Measurements from ENCODE around the gene STON1. TPM values are rescaled to one million over a fixed set of nuclear protein-coding genes. Genes with fewer than 3 reads are reported as not detected.

The STON1 gene
- total RNA-seq, 2 donors from 2014 or later = 15.0 to 19.5 TPM

DNA sequence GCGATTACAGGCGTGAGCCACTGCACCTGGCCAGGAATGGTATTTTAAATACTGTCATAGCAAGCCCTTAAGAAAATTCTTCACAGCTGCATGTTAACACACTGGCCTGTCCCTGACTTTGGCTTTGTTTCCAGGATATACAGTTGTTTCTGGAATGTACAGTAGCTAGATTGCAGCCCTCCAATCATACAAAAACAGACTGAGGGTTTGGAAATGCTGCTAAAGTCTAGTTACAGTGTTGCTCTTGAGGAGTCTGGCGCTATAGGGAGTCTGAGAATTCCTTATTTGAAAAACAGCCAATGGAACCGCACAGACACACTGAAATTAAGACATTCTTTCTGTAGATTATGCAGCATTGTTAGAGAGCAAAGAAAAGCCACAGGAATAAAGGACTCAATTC, 37.7 kb downstream of the STON1 start:
- Histone ChIP-seq H3K4me3 (ENCODE audit: low read length) (no peak overlapping the region), H3K4me1 (ENCODE audit: control insufficient read depth, insufficient read depth, low read length) (no peaks in the 10 kb centered on the region), H3K27ac (ENCODE audit: low read depth, low read length) (no peak overlapping the region), H3K9ac (ENCODE audit: extremely low read depth, low read length, poor library complexity, severe bottlenecking) (no peak overlapping the region), H3K27me3 (ENCODE audit: control insufficient read depth, insufficient read depth, low read length, poor library complexity, severe bottlenecking) (no peaks in the 10 kb centered on the region), H3K36me3 (ENCODE audit: control insufficient read depth, insufficient read depth, low read length) (no peaks in the 10 kb centered on the region), H3K9me3 (ENCODE audit: control insufficient read depth, low read length) (no peaks in the 10 kb centered on the region)
- Mint-ChIP-seq H3K4me3 (no peak overlapping the region), H3K27me3 (ENCODE audit: insufficient read depth) (peaks cover 2% of the 10 kb centered on the region), H3K4me1 (peaks cover 6% of the 10 kb centered on the region), H3K27ac (no peak overlapping the region), H3K36me3 (ENCODE audit: low read depth) (peaks cover 7% of the 10 kb centered on the region), H3K9me3 (no peaks in the 10 kb centered on the region)
- TF ChIP-seq, protein P1, sequence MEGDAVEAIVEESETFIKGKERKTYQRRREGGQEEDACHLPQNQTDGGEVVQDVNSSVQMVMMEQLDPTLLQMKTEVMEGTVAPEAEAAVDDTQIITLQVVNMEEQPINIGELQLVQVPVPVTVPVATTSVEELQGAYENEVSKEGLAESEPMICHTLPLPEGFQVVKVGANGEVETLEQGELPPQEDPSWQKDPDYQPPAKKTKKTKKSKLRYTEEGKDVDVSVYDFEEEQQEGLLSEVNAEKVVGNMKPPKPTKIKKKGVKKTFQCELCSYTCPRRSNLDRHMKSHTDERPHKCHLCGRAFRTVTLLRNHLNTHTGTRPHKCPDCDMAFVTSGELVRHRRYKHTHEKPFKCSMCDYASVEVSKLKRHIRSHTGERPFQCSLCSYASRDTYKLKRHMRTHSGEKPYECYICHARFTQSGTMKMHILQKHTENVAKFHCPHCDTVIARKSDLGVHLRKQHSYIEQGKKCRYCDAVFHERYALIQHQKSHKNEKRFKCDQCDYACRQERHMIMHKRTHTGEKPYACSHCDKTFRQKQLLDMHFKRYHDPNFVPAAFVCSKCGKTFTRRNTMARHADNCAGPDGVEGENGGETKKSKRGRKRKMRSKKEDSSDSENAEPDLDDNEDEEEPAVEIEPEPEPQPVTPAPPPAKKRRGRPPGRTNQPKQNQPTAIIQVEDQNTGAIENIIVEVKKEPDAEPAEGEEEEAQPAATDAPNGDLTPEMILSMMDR (conservative IDR thresholded peaks at IDR 0.05) = no peak
- 92 to 93% methylated on average over 4 of the region's 4 CpGs for WGBS, 2 experiments (ENCODE audit: insufficient coverage in 1 of 2, insufficient read length in 1 of 2)
- no peak for DNase-seq

- Histone ChIP-seq H3K4me3 (ENCODE audit: low read length) (no peak overlapping the region), H3K9me3 (ENCODE audit: control insufficient read depth, low read length) (no peaks in the 10 kb centered on the region), H3K36me3 (ENCODE audit: control insufficient read depth, insufficient read depth, low read length) (no peaks in the 10 kb centered on the region), H3K27me3 (ENCODE audit: control insufficient read depth, insufficient read depth, low read length, poor library complexity, severe bottlenecking) (no peaks in the 10 kb centered on the region), H3K4me1 (ENCODE audit: control insufficient read depth, insufficient read depth, low read length) (no peaks in the 10 kb centered on the region), H3K9ac (ENCODE audit: extremely low read depth, low read length, poor library complexity, severe bottlenecking) (no peak overlapping the region), H3K27ac (ENCODE audit: low read depth, low read length) (no peak overlapping the region)
- no peak overlapping the region for H3K4me3 Mint-ChIP-seq
- H3K36me3 Mint-ChIP-seq (ENCODE audit: low read depth) = peaks cover 13% of the 10 kb centered on the region
- H3K27ac Mint-ChIP-seq = no peak overlapping the region
- DNase-seq = no peak
- H3K9me3 Mint-ChIP-seq = no peaks in the 10 kb centered on the region
- peaks cover 6% of the 10 kb centered on the region for H3K4me1 Mint-ChIP-seq
- TF ChIP-seq, protein P1 (conservative IDR thresholded peaks at IDR 0.05) = no peak
- 86 to 92% methylated on average over 3 to 4 of the region's 4 CpGs for WGBS, 2 experiments (ENCODE audit: insufficient coverage in 1 of 2, insufficient read length in 1 of 2)
- peaks cover 2% of the 10 kb centered on the region for H3K27me3 Mint-ChIP-seq (ENCODE audit: insufficient read depth)
Measured at GRCh38 chr2:48568547-48568946, 38.6 kb downstream of the STON1 start.

DNA sequence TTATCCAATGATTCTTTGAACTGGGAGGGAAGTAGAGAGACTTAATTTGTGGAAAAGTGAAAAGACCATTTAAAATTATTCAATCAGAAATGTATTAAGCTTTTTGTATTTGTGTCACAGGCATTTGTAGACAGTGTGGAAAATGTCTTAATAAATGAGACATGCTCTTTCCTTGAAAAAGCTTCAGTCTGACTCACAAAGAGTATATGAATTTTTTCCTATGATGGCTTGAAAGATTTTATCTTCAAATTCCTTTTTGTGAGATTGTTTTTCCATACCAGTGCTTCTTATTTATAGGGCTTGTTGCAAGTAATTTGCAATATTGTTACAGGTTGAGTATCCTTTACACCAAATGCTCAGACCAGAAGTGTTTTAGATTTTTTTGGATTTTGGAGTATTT, 39.5 kb downstream of the STON1 start:
- Mint-ChIP-seq H3K4me3 (no peak overlapping the region), H3K27ac (no peak overlapping the region), H3K36me3 (ENCODE audit: low read depth) (peaks cover 12% of the 10 kb centered on the region), H3K27me3 (ENCODE audit: insufficient read depth) (no peaks in the 10 kb centered on the region), H3K4me1 (peaks cover 6% of the 10 kb centered on the region), H3K9me3 (no peaks in the 10 kb centered on the region)
- TF ChIP-seq, protein P1 (conservative IDR thresholded peaks at IDR 0.05) = no peak
- Histone ChIP-seq H3K27ac (ENCODE audit: low read depth, low read length) (no peak overlapping the region), H3K4me3 (ENCODE audit: low read length) (no peak overlapping the region), H3K4me1 (ENCODE audit: control insufficient read depth, insufficient read depth, low read length) (no peaks in the 10 kb centered on the region), H3K36me3 (ENCODE audit: control insufficient read depth, insufficient read depth, low read length) (no peaks in the 10 kb centered on the region), H3K9ac (ENCODE audit: extremely low read depth, low read length, poor library complexity, severe bottlenecking) (no peak overlapping the region), H3K27me3 (ENCODE audit: control insufficient read depth, insufficient read depth, low read length, poor library complexity, severe bottlenecking) (no peaks in the 10 kb centered on the region), H3K9me3 (ENCODE audit: control insufficient read depth, low read length) (no peaks in the 10 kb centered on the region)
- DNase-seq = no peak
